B cell (primary cell): ENCODE measurements around the gene SH3YL1. TPM values are rescaled to one million over a fixed set of nuclear protein-coding genes. Genes with fewer than 3 reads are reported as not detected.

Experiments
- ATAC-seq: fragments of 200-7000 bp; cut with Tn5 transposase; one replicate; pipeline ENCODE4 v1.10.0; 2021; ENCODE audit warnings: low read depth, mild to moderate bottlenecking, moderate number of reproducible peaks, moderate library complexity
- CTCF ChIA-PET: fragments of 350-600 bp; sonication (Branson Sonifier 250); formaldehyde crosslinking; loops from one replicate; lab custom pipeline; 2021; ENCODE audit warnings: antibody characterized with exemption, inconsistent platforms; lab: Charles Lee
- POLR2A ChIA-PET: fragments of 350-600 bp; sonication (Branson Sonifier 250); formaldehyde crosslinking; loops from one replicate; lab custom pipeline; 2021; ENCODE audit warnings: antibody characterized with exemption; lab: Charles Lee
- DNase-seq: peaks from one replicate; pipeline ENCODE4 v3.0.0; 2013
- H2AFZ ChIP-seq: 2 replicates; pipeline ENCODE4 v1.6.1; 2012; ENCODE audit warnings: mild to moderate bottlenecking, low read depth, low read length; ENCODE audit not compliant: insufficient read depth, poor library complexity, severe bottlenecking
- H3K27ac ChIP-seq, 2 donors: 1 replicate in 1 of 2; 2 replicates in 1 of 2; pipeline ENCODE4 v1.5.1; 2012 to 2013; ENCODE audit warnings: low read length in 2 of 2, mild to moderate bottlenecking in 2 of 2, moderate library complexity in 1 of 2
- H3K27me3 ChIP-seq, 4 experiments: fragments of 200-600 bp in 1 of 4; sonication (generic) in 1 of 4; replicated peaks in 1 of 4; 1 replicate in 2 of 4; 2 replicates in 2 of 4; pipeline versions ENCODE4 v1.6.1 to v1.7.0; 2013 to 2016; ENCODE audit warnings: low read length in 3 of 4, mild to moderate bottlenecking in 2 of 4, mixed read lengths in 1 of 4, moderate library complexity in 1 of 4; ENCODE audit not compliant: insufficient read depth in 4 of 4, control insufficient read depth in 3 of 4; ENCODE audit errors: control extremely low read depth in 1 of 4
- H3K36me3 ChIP-seq, 2 experiments: replicated peaks in 1 of 2; 1 replicate in 1 of 2; 2 replicates in 1 of 2; pipeline versions ENCODE4 v1.6.1 to v1.7.1; 2013; ENCODE audit warnings: low read length in 1 of 2; ENCODE audit not compliant: insufficient read depth in 2 of 2, control insufficient read depth in 1 of 2; ENCODE audit errors: control extremely low read depth in 1 of 2, extremely low read depth in 1 of 2
- H3K4me1 ChIP-seq, 2 donors: fragments of 200-600 bp in 1 of 2; sonication (generic) in 1 of 2; 1 replicate in 1 of 2; 2 replicates in 1 of 2; pipeline versions ENCODE4 v1.5.1 to v1.6.1; 2013 to 2017; ENCODE audit warnings: low read length in 2 of 2; ENCODE audit not compliant: control insufficient read depth in 2 of 2, insufficient read depth in 2 of 2
- H3K4me2 ChIP-seq: replicated peaks from 2 replicates; pipeline ENCODE3; 2012; ENCODE audit warnings: mild to moderate bottlenecking, low read depth, low read length; ENCODE audit not compliant: poor library complexity, severe bottlenecking
- H3K4me3 ChIP-seq, 5 experiments: fragments of 200-600 bp in 1 of 5; sonication (generic) in 1 of 5; 1 replicate in 3 of 5; 2 replicates in 2 of 5; pipeline versions ENCODE4 v1.5.1 to v1.7.0; 2011 to 2016; ENCODE audit warnings: low read length in 4 of 5, mild to moderate bottlenecking in 4 of 5, low read depth in 2 of 5, control low read depth in 1 of 5, moderate library complexity in 1 of 5; ENCODE audit not compliant: insufficient read depth in 1 of 5; ENCODE audit errors: control extremely low read depth in 1 of 5, extremely low read depth in 1 of 5
- H3K79me2 ChIP-seq: fragments of 200-600 bp; sonication (generic); one replicate; pipeline ENCODE4 v1.6.0; 2016; ENCODE audit warnings: low read length; ENCODE audit not compliant: control insufficient read depth, insufficient read depth
- H3K9ac ChIP-seq: fragments of 200-600 bp; sonication (generic); 2 replicates; pipeline ENCODE4 v1.6.1; 2017; ENCODE audit warnings: mild to moderate bottlenecking, low read length, moderate library complexity
- H3K9me3 ChIP-seq, 3 donors: one replicate each; pipeline versions ENCODE4 v1.6.1 to v1.7.1; 2013; ENCODE audit warnings: low read length in 2 of 3; ENCODE audit not compliant: control insufficient read depth in 2 of 3, insufficient read depth in 1 of 3; ENCODE audit errors: control extremely low read depth in 1 of 3
- H4K20me1 ChIP-seq: 2 replicates; pipeline ENCODE4 v1.6.0; 2012; ENCODE audit warnings: mild to moderate bottlenecking, low read length; ENCODE audit not compliant: insufficient read depth, control insufficient read depth, poor library complexity, severe bottlenecking
- H3K27ac Mint-ChIP-seq: one replicate; pipeline ENCODE4 v1.8.0; 2021; ENCODE audit warnings: mixed read lengths
- H3K27me3 Mint-ChIP-seq: one replicate; pipeline ENCODE4 v1.8.0; 2021; ENCODE audit warnings: mixed read lengths
- H3K4me1 Mint-ChIP-seq: one replicate; pipeline ENCODE4 v1.8.0; 2021; ENCODE audit warnings: mixed read lengths
- H3K4me3 Mint-ChIP-seq: one replicate; pipeline ENCODE4 v1.8.0; 2021; ENCODE audit warnings: mixed read lengths
- H3K9me3 Mint-ChIP-seq: one replicate; pipeline ENCODE4 v1.8.0; 2022; ENCODE audit warnings: mixed read lengths; ENCODE audit not compliant: insufficient read depth
- CTCF ChIP-seq: fragments of 200-600 bp; IDR thresholded peaks from one replicate; pipeline ENCODE4 v1.8.0; 2022; ENCODE audit warnings: antibody characterized with exemption, mild to moderate bottlenecking
- EZH2 ChIP-seq: IDR thresholded peaks from 2 replicates; pipeline ENCODE4 v1.6.1; 2012; ENCODE audit warnings: borderline replicate concordance, low read depth, mild to moderate bottlenecking, moderate library complexity, low read length; ENCODE audit not compliant: insufficient read depth, poor library complexity, severe bottlenecking
- WGBS: methylation state at CpG from one replicate; pipeline ENCODE4 v1.1.5; 2013; ENCODE audit warnings: missing lambda C conversion rate; ENCODE audit not compliant: insufficient coverage; 5-methylcytosine and 5-hydroxymethylcytosine counted together
- intact Hi-C: fragments of 100-400 bp; cut with micrococcal nuclease; formaldehyde crosslinking; loops from one replicate; pipeline ENCODE4 v1.10.0; 2022
- polyA plus RNA-seq: library from polyadenylated mRNA; depleted of rRNA; stranded (reverse); fragments of >200 nt; gene quantifications from 2 replicates; pipeline ENCODE4 v1.2.3, GENCODE V29; 2012
- total RNA-seq, 2 donors: library from RNA; stranded (reverse); fragments of 120-200 nt in 1 of 2; gene quantifications; 1 replicate in 1 of 2; 2 replicates in 1 of 2; pipeline versions ENCODE4 v1.2.3 to v1.2.4, GENCODE V29; 2013 to 2022

The SH3YL1 gene
- total and polyA plus RNA-seq, 2 donors (not counting 1 experiment from before 2014, with no cell fraction given), result 33.2 to 48.4 TPM

DNA sequence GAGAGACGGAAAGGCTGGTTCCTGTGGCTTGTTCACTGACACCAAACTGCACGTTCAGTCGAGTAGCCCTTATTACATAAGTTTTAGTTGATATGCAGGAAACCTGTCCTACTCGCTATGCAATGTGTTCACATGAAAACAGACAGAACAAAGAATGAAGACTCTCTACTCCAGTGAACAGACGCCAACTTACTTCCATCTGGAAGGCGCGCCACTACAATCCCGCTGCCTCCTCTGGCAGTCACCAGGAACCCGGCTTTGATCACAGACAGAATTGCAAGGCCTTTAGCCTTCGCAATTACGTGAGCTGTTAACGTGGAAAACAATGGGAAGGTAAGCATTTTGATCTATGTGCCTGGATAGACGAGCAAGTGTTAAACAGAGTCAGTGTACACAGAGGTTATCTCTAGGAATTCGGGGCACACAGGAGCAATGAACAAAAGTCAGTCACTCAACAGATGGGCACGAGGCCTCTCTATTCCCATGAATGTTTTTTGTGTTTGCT, 14.2 kb downstream of the SH3YL1 start:
- Histone ChIP-seq H3K4me2 (no peak overlapping the region), H3K4me3 (no peak overlapping the region), H2AFZ (no peak overlapping the region), H3K9ac (no peak overlapping the region), H4K20me1 (no peaks in the 10 kb centered on the region), H3K4me1 (peaks cover 0 to 3% of the 10 kb centered on the region in 2 donors), H3K27ac (no peak overlapping the region), H3K27me3 (no peaks in the 10 kb centered on the region), H3K79me2 (no peaks in the 10 kb centered on the region), H3K9me3 (no peaks in the 10 kb centered on the region), H3K36me3 (peaks cover 1 to 10% of the 10 kb centered on the region in 2 experiments)
- H3K27me3 Mint-ChIP-seq, result no peaks in the 10 kb centered on the region
- DNase-seq, result no peak
- CTCF ChIA-PET, result interaction anchor here (2.0 to 2.8 kb wide), 2 partner anchors 40 to 386 kb away, joined by 6 to 9 read pairs; no protein-coding TSS in a partner anchor
- no peak overlapping the region for H3K4me3 Mint-ChIP-seq
- TF ChIP-seq CTCF (no peak), EZH2 (no peak)
- WGBS, result 96% methylated on average over 11 of the region's 15 CpGs
- POLR2A ChIA-PET, result no interaction called here
- ATAC-seq, result no peak
- H3K9me3 Mint-ChIP-seq, result no peaks in the 10 kb centered on the region
- intact Hi-C loops, result no loop called here
- no peak overlapping the region for H3K27ac Mint-ChIP-seq
- peaks cover 4% of the 10 kb centered on the region for H3K4me1 Mint-ChIP-seq

DNA sequence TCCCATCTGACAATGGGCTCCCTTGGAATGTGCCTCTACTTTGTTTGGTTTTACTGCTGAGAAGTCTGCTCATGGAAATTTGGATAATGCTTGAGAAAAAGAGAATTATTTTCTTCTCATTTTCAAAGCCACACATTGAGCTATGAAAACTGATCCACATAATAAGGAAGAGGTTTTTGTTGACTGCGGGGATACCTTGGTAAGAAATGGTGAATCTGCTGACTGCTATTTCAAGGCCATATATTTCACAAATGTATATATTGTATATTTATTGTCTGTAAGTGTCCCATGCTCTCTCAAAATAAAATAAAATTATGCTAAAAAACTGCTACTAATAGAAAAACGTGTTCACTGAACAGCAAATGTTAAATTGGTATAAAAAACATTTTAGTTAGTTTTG, 15.1 kb downstream of the SH3YL1 start:
- no peak for ATAC-seq
- intact Hi-C loops, result no loop called here

More for the DNA sequence above, 15.1 kb downstream of the SH3YL1 start:
- CTCF ChIA-PET, result interaction anchor here (2.0 to 5.0 kb wide), 3 partner anchors 11 to 388 kb away, joined by 6 to 96 read pairs (median 11); no protein-coding TSS in a partner anchor
- no peak for TF ChIP-seq CTCF
- TF ChIP-seq EZH2, result no peak
- POLR2A ChIA-PET, result no interaction called here
- Histone ChIP-seq H3K4me1 (peaks cover 0 to 3% of the 10 kb centered on the region in 2 donors), H3K27me3 (no peaks in the 10 kb centered on the region), H4K20me1 (no peaks in the 10 kb centered on the region), H3K4me3 (no peak overlapping the region), H3K36me3 (peaks cover 2 to 13% of the 10 kb centered on the region in 2 experiments), H3K79me2 (no peaks in the 10 kb centered on the region), H3K27ac (no peak overlapping the region), H3K4me2 (no peak overlapping the region), H3K9ac (no peak overlapping the region), H2AFZ (no peak overlapping the region), H3K9me3 (no peaks in the 10 kb centered on the region)
- no peaks in the 10 kb centered on the region for H3K27me3 Mint-ChIP-seq
- WGBS, result no CpG with 5 or more reads among the region's 2 CpGs
- H3K9me3 Mint-ChIP-seq, result no peaks in the 10 kb centered on the region
- no peak overlapping the region for H3K4me3 Mint-ChIP-seq
- peaks cover 4% of the 10 kb centered on the region for H3K4me1 Mint-ChIP-seq
- no peak for DNase-seq
- H3K27ac Mint-ChIP-seq, result no peak overlapping the region
